A549 (cell line): Measurements from ENCODE around the gene CSNK2A3. TPM values are rescaled to one million over a fixed set of nuclear protein-coding genes. Genes with fewer than 3 reads are reported as not detected.
"Not testable (repeated sequence)": the region's sequence is repeated elsewhere in the genome, so short reads cannot be mapped to it uniquely, and the experiment has no call there.

Source experiments
- ATAC-seq, 2 experiments: fragments of 200-7000 bp in 1 of 2; fragments of >200 bp in 1 of 2; cut with Nextera tagmentation in 1 of 2; cut with Tn5 transposase in 1 of 2; 3 replicates each; pipeline versions ENCODE4 v1.8.0 to v1.9.1; 2018 to 2020; ENCODE audit warnings: mild to moderate bottlenecking in 1 of 2, moderate library complexity in 1 of 2
- CTCF ChIA-PET: fragments of 300-600 bp; sonication (Branson Sonifier 250); formaldehyde crosslinking; extraction: SDS; loops from one replicate; lab custom pipeline; 2021; ENCODE audit warnings: antibody characterized with exemption, inconsistent platforms; lab: Yijun Ruan, JAX
- POLR2A ChIA-PET: fragments of 350-600 bp; formaldehyde crosslinking; extraction: SDS; loops from one replicate; lab custom pipeline; 2021; ENCODE audit warnings: antibody characterized with exemption, inconsistent platforms; lab: Yijun Ruan, JAX
- DNase-seq, 2 experiments: peaks; one replicate each; pipeline versions ENCODE4 v3.0.0 to v3.0.0-alpha.2; 2011 to 2016; ENCODE audit warnings: low read depth in 1 of 2, low spot score in 1 of 2
- FAIRE-seq: peaks from 2 replicates; lab custom pipeline; 2011; peaks lifted over from hg19 to GRCh38; lab: Jason Lieb, UNC
- H3K27ac ChIP-seq, 2 experiments: fragments of >200 bp; sonication (Bioruptor Twin); formaldehyde crosslinking; 3 replicates each; pipeline ENCODE4 v1.5.1; 2016 to 2017
- H3K4me1 ChIP-seq: fragments of >200 bp; sonication (Bioruptor Twin); formaldehyde crosslinking; 3 replicates; pipeline ENCODE4 v1.6.1; 2016
- H3K4me2 ChIP-seq: fragments of >200 bp; sonication (Bioruptor Twin); formaldehyde crosslinking; 3 replicates; pipeline ENCODE4 v1.6.1; 2016
- H3K4me3 ChIP-seq: fragments of >200 bp; sonication (Bioruptor Twin); formaldehyde crosslinking; 3 replicates; pipeline ENCODE4 v1.5.1; 2016
- H3K9me3 ChIP-seq: fragments of >200 bp; sonication (Bioruptor Twin); formaldehyde crosslinking; 3 replicates; pipeline ENCODE4 v1.6.1; 2016
- BHLHE40 ChIP-seq: IDR thresholded peaks from 2 replicates; pipeline ENCODE4 v1.6.1; 2012; ENCODE audit warnings: low read depth, low read length, inconsistent platforms
- CBX2 ChIP-seq: fragments of 200-600 bp; sonication (generic); IDR thresholded peaks from 2 replicates; pipeline ENCODE4 v1.6.1; 2016; ENCODE audit warnings: low read depth, mild to moderate bottlenecking, borderline replicate concordance
- CBX8 ChIP-seq: fragments of 200-600 bp; sonication (generic); IDR thresholded peaks from 2 replicates; pipeline ENCODE4 v1.6.1; 2016
- HOXA7 ChIP-seq: fragments of 250-450 bp; sonication (Bioruptor Pico); IDR thresholded peaks from 2 replicates; pipeline ENCODE4 v1.5.0; 2020; ENCODE audit warnings: mild to moderate bottlenecking, moderate library complexity
- HOXB5 ChIP-seq: fragments of 250-450 bp; sonication (Bioruptor Pico); IDR thresholded peaks from 2 replicates; pipeline ENCODE4 v1.5.0; 2020; ENCODE audit warnings: mild to moderate bottlenecking, moderate library complexity
- JUN ChIP-seq, 2 experiments: fragments of >200 bp; sonication (Bioruptor Twin); formaldehyde crosslinking; IDR thresholded peaks; 2 replicates in 1 of 2; 3 replicates in 1 of 2; pipeline ENCODE4 v1.6.1; 2016 to 2017
- KDM5A ChIP-seq: fragments of 200-600 bp; sonication (generic); IDR thresholded peaks from 2 replicates; pipeline ENCODE4 v1.6.1; 2016; ENCODE audit warnings: antibody characterized with exemption, mild to moderate bottlenecking
- MAFK ChIP-seq: fragments of 450-650 bp; IDR thresholded peaks from 2 replicates; pipeline ENCODE4 v1.6.1; 2014; ENCODE audit not compliant: partially characterized antibody
- NR3C1 ChIP-seq: fragments of >200 bp; sonication (Bioruptor Twin); formaldehyde crosslinking; IDR thresholded peaks from 3 replicates; pipeline ENCODE4 v1.6.1; 2017
- POLR2AphosphoS2 ChIP-seq: conservative IDR thresholded peaks from 2 replicates; pipeline ENCODE4 v1.6.1; 2012; ENCODE audit warnings: low read length, improper control_type of control experiment, inconsistent platforms
- RAD21 ChIP-seq, 2 experiments: fragments of >200 bp in 1 of 2; sonication (Bioruptor Twin) in 1 of 2; formaldehyde crosslinking in 1 of 2; IDR thresholded peaks in 1 of 2; conservative IDR thresholded peaks in 1 of 2; 2 replicates in 1 of 2; 3 replicates in 1 of 2; pipeline ENCODE4 v1.6.1; 2012 to 2018; ENCODE audit warnings: inconsistent platforms in 1 of 2
- RARB ChIP-seq: fragments of 250-450 bp; sonication (Bioruptor Pico); IDR thresholded peaks from 2 replicates; pipeline ENCODE4 v1.8.0; 2021; ENCODE audit warnings: mild to moderate bottlenecking, moderate library complexity
- RFX5 ChIP-seq: fragments of 450-650 bp; IDR thresholded peaks from 2 replicates; pipeline ENCODE4 v1.7.1; 2014; ENCODE audit warnings: antibody characterized with exemption, mild to moderate bottlenecking, moderate library complexity
- SREBF2 ChIP-seq: fragments of 450-650 bp; IDR thresholded peaks from 2 replicates; pipeline ENCODE4 v1.6.1; 2014; ENCODE audit warnings: mild to moderate bottlenecking, moderate library complexity
- ZC3H11A ChIP-seq: fragments of 450-650 bp; IDR thresholded peaks from 2 replicates; pipeline ENCODE4 v1.6.1; 2014; ENCODE audit warnings: antibody characterized with exemption, mild to moderate bottlenecking
- ZFP36 ChIP-seq: fragments of 450-650 bp; IDR thresholded peaks from 2 replicates; pipeline ENCODE4 v1.6.1; 2014; ENCODE audit warnings: borderline replicate concordance; ENCODE audit not compliant: partially characterized antibody
- WGBS: methylation state at CpG from one replicate; pipeline ENCODE4 v1.1.6; 2017; ENCODE audit errors: missing lambda C conversion rate; 5-methylcytosine and 5-hydroxymethylcytosine counted together
- polyA plus RNA-seq, 4 experiments: library from polyadenylated mRNA; depleted of rRNA in 3 of 4; stranded (reverse); fragments of >200 nt; fragmentation: RNase III in 1 of 4; extraction: RNeasy Plus Mini Kit Qiagen cat#74134 plus additional on column Dnase treatment in 1 of 4; gene quantifications; 2 replicates in 3 of 4; 3 replicates in 1 of 4; pipeline ENCODE4 v1.2.3, GENCODE V29; 2011 to 2017
- TF ChIP-seq, protein P1 (sequence below): fragments of 200-600 bp; sonication (generic); IDR thresholded peaks from 2 replicates; pipeline ENCODE4 v1.6.1; 2016; ENCODE audit warnings: antibody characterized with exemption, mild to moderate bottlenecking, moderate library complexity
- TF ChIP-seq, protein P2 (sequence below): IDR thresholded peaks from 2 replicates; pipeline ENCODE4 v1.6.1; 2012
- TF ChIP-seq, protein P3 (sequence below): fragments of >200 bp; sonication (Bioruptor Twin); formaldehyde crosslinking; IDR thresholded peaks from 3 replicates; pipeline ENCODE4 v1.5.1; 2016
- TF ChIP-seq, protein P4 (sequence below): IDR thresholded peaks from 2 replicates; pipeline ENCODE4 v1.6.1; 2012; ENCODE audit warnings: low read depth, borderline replicate concordance

CSNK2A3 gene
- polyA plus RNA-seq, 2 of the 4 experiments (the other 2 are of a cell fraction), result 4.4 to 5.7 TPM

DNA sequence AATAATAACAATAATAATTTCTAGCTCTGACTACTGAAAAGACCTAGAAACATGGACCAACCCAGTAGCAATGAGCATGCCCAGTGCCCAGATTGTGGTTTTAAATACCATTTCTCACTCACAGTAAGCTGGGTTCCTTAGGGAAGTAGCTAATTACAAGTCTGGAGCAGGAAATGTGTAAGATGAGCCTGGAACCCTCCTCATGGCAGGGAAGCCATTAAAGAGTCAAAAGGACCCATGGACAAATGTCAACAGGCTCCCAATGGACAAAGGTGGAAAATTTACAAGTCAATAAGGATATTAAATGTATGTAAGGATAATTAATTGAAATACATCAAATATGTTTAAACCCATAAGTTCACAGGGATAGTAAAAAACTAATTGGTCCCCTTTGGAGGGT, 10.6 kb upstream of the CSNK2A3 start:
- H3K9me3 ChIP-seq, result no peaks in the 10 kb centered on the region
- H3K4me2 ChIP-seq, result no peak overlapping the region
- no peaks in the 10 kb centered on the region for H3K4me1 ChIP-seq
- TF ChIP-seq CBX2 (no peak), BHLHE40 (no peak), HOXA7 (CRISPR knock-in tag) (no peak), POLR2AphosphoS2 (no peak), RARB (CRISPR knock-in tag) (no peak), RAD21 (conservative IDR thresholded peaks at IDR 0.05 in 1 of 2, IDR thresholded peaks at IDR 0.05 in 1 of 2) (no peak), CBX8 (no peak)
- TF ChIP-seq, protein P1, sequence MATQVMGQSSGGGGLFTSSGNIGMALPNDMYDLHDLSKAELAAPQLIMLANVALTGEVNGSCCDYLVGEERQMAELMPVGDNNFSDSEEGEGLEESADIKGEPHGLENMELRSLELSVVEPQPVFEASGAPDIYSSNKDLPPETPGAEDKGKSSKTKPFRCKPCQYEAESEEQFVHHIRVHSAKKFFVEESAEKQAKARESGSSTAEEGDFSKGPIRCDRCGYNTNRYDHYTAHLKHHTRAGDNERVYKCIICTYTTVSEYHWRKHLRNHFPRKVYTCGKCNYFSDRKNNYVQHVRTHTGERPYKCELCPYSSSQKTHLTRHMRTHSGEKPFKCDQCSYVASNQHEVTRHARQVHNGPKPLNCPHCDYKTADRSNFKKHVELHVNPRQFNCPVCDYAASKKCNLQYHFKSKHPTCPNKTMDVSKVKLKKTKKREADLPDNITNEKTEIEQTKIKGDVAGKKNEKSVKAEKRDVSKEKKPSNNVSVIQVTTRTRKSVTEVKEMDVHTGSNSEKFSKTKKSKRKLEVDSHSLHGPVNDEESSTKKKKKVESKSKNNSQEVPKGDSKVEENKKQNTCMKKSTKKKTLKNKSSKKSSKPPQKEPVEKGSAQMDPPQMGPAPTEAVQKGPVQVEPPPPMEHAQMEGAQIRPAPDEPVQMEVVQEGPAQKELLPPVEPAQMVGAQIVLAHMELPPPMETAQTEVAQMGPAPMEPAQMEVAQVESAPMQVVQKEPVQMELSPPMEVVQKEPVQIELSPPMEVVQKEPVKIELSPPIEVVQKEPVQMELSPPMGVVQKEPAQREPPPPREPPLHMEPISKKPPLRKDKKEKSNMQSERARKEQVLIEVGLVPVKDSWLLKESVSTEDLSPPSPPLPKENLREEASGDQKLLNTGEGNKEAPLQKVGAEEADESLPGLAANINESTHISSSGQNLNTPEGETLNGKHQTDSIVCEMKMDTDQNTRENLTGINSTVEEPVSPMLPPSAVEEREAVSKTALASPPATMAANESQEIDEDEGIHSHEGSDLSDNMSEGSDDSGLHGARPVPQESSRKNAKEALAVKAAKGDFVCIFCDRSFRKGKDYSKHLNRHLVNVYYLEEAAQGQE, result no peak
- no peak for FAIRE-seq
- DNase-seq, result no peak
- no peak overlapping the region for H3K4me3 ChIP-seq
- ATAC-seq, result no peak
- ChIA-PET POLR2A (no interaction called here), CTCF (no interaction called here)
- no peak overlapping the region for H3K27ac ChIP-seq

DNA sequence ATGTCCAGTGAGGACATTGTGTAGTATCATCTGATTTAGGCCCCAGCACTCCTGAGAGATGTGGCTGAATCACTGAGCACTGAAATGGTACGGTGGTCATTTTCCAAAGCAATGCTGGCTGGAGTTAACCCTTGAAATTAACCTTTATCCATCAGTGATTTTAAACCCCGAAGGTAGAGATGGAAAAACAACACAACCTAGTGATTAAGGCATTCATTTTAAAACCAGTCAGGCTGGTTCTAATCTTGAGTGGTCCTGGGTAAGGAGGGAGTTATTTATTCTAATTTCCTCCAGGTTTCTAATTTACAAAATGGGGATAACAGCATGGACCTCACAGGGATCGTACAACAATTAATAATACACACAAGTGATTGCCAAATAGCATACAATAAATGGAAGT, 6.6 kb upstream of the CSNK2A3 start:
- 80% methylated on average over 3 of the region's 3 CpGs for WGBS
- ChIA-PET POLR2A (no interaction called here), CTCF (no interaction called here)
- no peak for FAIRE-seq
- H3K4me2 ChIP-seq, result no peak overlapping the region
- no peak for DNase-seq
- no peaks in the 10 kb centered on the region for H3K9me3 ChIP-seq
- no peak for ATAC-seq
- no peaks in the 10 kb centered on the region for H3K4me1 ChIP-seq
- H3K4me3 ChIP-seq, result no peak overlapping the region
- TF ChIP-seq, protein P2, sequence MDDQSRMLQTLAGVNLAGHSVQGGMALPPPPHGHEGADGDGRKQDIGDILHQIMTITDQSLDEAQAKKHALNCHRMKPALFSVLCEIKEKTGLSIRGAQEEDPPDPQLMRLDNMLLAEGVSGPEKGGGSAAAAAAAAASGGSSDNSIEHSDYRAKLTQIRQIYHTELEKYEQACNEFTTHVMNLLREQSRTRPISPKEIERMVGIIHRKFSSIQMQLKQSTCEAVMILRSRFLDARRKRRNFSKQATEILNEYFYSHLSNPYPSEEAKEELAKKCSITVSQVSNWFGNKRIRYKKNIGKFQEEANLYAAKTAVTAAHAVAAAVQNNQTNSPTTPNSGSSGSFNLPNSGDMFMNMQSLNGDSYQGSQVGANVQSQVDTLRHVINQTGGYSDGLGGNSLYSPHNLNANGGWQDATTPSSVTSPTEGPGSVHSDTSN, result no peak
- TF ChIP-seq CBX8 (no peak), JUN (IDR thresholded peaks at IDR 0.05) (no peak), MAFK (no peak), HOXB5 (CRISPR knock-in tag) (no peak), ZC3H11A (no peak), KDM5A (no peak), BHLHE40 (no peak), ZFP36 (no peak)
- H3K27ac ChIP-seq, result no peak overlapping the region

DNA sequence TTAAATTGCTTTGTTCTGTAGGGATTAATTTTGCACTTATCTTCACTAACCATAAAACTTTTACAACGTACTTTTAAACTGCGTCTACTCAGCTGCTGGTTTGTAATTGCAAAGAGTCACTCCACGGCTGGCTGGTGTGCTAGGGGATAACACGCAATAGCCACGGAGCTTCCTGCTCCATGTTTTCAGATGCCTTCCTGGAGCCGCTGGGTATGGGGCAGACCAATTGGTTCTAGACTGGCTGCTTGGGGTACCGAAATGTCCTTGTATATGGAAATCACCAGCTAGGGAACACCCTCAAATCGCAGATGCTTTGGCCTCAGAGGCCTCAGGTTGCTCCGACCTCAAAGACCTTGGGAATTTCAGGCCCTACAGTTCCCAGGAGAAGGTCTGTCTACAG, 3.8 kb upstream of the CSNK2A3 start:
- no peak overlapping the region for H3K4me3 ChIP-seq
- H3K27ac ChIP-seq, result no peak overlapping the region
- no peak for ATAC-seq
- H3K4me1 ChIP-seq, result no peaks in the 10 kb centered on the region
- no peaks in the 10 kb centered on the region for H3K9me3 ChIP-seq
- H3K4me2 ChIP-seq, result no peak overlapping the region
- POLR2A ChIA-PET, result no interaction called here
- CTCF ChIA-PET, result interaction anchor here (0.9 to 1.2 kb wide), 3 partner anchors 10 to 45 kb away, joined by 3 read pairs; no protein-coding TSS in a partner anchor
- FAIRE-seq, result no peak
- DNase-seq, result no peak
- TF ChIP-seq NR3C1 (no peak), SREBF2 (no peak), RFX5 (no peak), HOXA7 (CRISPR knock-in tag) (no peak), ZC3H11A (no peak)
- TF ChIP-seq, protein P3, sequence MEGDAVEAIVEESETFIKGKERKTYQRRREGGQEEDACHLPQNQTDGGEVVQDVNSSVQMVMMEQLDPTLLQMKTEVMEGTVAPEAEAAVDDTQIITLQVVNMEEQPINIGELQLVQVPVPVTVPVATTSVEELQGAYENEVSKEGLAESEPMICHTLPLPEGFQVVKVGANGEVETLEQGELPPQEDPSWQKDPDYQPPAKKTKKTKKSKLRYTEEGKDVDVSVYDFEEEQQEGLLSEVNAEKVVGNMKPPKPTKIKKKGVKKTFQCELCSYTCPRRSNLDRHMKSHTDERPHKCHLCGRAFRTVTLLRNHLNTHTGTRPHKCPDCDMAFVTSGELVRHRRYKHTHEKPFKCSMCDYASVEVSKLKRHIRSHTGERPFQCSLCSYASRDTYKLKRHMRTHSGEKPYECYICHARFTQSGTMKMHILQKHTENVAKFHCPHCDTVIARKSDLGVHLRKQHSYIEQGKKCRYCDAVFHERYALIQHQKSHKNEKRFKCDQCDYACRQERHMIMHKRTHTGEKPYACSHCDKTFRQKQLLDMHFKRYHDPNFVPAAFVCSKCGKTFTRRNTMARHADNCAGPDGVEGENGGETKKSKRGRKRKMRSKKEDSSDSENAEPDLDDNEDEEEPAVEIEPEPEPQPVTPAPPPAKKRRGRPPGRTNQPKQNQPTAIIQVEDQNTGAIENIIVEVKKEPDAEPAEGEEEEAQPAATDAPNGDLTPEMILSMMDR, result no peak
- TF ChIP-seq, protein P4, sequence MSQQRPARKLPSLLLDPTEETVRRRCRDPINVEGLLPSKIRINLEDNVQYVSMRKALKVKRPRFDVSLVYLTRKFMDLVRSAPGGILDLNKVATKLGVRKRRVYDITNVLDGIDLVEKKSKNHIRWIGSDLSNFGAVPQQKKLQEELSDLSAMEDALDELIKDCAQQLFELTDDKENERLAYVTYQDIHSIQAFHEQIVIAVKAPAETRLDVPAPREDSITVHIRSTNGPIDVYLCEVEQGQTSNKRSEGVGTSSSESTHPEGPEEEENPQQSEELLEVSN, result no peak
- 82% methylated on average over 8 of the region's 9 CpGs for WGBS

DNA sequence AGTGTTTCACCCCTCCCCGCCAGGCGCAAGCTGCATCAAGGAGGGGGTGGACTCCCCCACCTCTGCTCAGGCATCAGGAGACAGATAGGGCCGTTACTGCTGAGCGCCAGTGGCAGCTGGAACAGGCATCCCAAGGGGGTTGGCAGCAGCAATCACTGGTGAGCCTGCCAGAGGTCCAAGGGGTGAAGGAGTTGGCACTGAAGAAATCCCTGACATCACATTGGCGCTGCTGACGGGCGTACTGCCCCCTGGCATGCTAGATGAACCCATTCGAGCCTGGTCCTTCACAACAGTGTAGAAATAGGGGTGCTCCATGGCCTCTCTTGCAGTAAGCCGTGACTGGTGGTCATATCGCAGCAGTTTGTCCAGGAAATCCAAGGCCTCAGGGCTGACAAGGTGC, 1.2 kb downstream of the CSNK2A3 start:
- FAIRE-seq, CTCF ChIA-PET, H3K4me2 ChIP-seq, H3K9me3 ChIP-seq, H3K27ac ChIP-seq, ATAC-seq, H3K4me3 ChIP-seq, DNase-seq, POLR2A ChIA-PET, H3K4me1 ChIP-seq: not testable (repeated sequence)
- WGBS, result 85% methylated on average over 5 of the region's 10 CpGs
